HG03159 (cell line): ENCODE measurements around the gene ASB1.

Experiments
- ATAC-seq: cut with Tn5 transposase; IDR thresholded peaks from one replicate; pipeline ENCODE4 v1.9.1; 2021; ENCODE audit warnings: mild to moderate bottlenecking, moderate library complexity; ENCODE audit not compliant: unreplicated experiment

Gene ASB1, protein sequence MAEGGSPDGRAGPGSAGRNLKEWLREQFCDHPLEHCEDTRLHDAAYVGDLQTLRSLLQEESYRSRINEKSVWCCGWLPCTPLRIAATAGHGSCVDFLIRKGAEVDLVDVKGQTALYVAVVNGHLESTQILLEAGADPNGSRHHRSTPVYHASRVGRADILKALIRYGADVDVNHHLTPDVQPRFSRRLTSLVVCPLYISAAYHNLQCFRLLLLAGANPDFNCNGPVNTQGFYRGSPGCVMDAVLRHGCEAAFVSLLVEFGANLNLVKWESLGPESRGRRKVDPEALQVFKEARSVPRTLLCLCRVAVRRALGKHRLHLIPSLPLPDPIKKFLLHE

DNA sequence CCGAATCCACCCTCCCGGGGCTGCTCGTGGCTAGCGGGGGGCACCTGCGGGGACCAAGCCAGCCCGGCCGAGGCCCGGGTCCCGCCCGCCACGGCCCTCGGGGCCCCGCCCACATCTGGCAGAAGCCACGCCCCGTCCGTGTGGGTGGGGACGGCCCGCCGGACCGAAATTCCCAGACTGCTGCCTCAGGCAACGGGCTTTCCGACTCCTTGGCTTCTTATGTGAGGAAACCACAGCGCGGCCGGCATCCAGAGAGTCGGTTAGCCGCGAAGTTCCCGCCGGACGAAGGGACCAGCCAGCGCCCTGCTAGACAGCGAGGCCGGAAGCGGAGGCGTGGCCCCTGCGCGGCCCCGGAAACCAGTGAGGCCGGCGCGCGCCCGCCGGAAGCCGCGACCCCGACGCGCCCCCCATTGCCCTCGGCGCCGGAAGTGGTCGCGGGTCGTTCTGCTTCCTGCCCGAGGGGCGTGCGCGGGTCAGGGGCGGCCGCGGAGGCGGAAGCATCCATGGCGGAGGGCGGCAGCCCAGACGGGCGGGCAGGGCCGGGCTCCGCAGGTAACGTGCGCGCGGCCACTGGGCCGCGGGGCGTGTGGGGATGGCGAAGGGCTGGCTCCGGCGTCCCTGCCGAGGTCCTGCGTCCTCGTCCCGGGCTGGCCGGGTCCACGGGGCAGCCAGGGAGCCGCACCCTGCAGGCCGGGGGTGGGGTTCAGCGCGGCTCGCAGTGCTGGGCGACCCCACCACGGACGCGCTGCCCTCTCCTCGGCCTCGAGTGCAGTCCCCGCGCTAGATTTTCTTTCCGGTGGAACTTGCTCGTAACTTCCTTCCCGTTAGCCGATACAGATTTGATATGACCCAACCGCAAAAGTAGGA, at the start of gene ASB1:
Gene ASB1, plus strand, starts transcription at position 360 of the 867 bp plus-strand sequence. Its CDS starts 144 bp downstream, at position 504.
- ATAC-seq: peak; percentile 85

GRCh38 chr2:238378230-238379095, 48.3 kb upstream of the ASB1 start:
- no peak for ATAC-seq

- no peak for ATAC-seq
Observed at GRCh38 chr2:238379096-238379810, 47.5 kb upstream of the ASB1 start.

DNA sequence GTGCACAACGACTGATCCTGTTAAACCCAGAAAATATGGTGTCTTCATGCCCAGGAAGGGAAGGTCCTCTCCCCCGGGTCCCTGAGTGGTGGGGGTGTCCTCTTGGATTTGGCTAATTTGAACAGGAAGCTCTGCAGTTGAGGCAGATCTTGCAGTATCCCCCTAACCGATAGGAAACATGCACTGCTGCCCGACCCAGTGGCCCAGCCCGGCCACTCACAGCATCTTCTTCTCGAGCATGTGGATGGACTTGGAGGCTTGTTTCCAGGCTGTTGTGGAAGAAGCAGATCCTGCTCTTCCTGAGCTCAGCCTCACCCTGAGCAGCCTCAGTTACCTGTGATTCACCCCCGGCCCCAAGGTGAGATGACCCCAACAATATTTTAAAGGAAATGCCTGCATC, 46.4 kb upstream of the ASB1 start:
- no peak for ATAC-seq

DNA sequence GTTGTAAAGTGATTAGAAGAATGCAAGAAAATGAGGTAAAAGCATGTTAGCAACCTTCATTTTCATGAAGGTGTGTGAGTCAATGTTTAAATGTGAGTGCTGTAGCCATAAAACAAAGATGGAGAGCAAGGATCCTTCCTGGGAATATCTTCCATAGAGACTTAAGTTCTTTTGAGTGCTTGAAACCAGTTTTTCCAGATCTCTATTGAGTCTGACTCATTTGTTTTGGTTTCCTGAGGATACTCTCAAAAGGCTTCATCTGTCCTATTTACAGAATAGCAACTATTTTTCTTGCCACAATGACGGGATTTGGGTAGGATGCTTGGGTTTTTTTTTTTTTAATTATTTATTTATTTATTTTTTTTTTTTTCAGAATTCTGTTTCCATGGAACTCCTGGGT, 45.9 kb upstream of the ASB1 start:
- no peak for ATAC-seq

DNA sequence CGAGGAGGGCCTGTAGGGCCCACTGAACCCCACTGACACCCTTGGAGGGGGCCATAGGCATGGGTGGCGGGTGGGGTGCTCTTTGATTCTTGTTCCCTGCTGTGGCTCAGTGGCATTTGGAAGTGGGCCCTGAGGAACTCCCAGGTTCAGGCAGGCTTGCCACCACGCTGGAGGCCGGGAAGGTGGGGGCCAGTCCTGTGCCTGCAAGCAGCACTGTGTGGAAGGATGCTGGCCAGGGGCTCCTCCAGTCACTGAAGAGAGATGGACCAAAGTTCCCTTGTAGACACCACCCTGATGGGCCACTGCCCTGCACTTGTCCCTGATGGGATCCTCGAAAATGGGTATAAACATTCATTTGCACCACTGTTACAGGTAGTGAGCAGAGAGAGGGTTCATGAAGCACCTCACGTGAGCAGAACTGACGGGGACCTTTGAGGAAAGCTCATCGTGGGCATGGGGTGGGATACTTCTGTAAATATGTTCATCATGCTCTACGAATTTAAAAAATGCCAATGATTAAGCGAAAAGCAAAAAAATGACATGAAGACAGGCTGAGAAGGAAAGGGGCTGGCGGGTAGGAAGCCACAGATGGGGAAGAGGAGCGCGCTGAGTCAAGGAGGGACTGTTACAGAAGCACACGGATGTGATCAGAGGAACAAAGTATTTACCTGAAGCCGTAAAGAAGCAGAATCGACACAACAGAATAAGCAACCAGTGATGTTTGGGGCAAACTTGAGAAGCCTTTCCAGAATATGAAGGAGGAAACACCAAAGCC, 45.2 kb upstream of the ASB1 start:
- ATAC-seq: no peak

DNA sequence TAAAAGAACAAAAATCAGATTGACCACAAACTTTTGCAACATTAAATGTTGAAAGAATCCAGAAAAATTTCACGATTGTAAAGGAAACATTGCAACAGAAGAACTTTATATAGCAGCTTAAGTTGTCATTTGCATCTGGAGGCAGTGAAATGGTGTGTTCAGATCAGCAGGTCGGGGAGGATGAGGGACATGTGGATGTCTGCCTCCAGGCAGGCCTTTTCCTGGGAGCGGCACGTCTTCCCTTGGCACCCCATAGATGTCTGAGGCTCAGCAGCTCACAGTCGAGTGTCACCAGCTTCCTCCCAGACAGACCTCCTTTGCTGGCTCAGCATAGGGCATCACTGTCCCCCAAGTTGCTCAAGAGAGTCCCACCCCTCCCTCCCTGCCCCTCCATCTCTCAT, 44.3 kb upstream of the ASB1 start:
- no peak for ATAC-seq

DNA sequence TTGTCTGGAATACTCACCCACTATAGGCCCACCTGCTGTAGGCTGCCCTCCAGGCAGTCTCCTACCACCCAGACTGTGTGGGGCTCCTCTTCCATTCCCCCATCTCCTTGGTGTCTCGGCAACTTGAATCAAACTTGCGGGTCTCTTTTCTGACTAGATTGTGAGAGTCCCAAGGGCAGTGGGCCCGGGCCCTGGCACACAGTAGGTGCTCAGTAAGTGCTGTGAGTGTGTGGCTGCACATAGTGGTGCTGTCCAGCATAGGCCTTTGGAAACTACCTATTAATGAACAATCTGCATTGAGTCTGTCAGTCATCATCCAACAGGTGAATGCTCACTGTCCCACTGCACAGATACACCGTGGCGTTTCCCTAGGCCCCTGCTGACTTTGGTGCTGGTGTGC, 43.6 kb upstream of the ASB1 start:
- no peak for ATAC-seq

DNA sequence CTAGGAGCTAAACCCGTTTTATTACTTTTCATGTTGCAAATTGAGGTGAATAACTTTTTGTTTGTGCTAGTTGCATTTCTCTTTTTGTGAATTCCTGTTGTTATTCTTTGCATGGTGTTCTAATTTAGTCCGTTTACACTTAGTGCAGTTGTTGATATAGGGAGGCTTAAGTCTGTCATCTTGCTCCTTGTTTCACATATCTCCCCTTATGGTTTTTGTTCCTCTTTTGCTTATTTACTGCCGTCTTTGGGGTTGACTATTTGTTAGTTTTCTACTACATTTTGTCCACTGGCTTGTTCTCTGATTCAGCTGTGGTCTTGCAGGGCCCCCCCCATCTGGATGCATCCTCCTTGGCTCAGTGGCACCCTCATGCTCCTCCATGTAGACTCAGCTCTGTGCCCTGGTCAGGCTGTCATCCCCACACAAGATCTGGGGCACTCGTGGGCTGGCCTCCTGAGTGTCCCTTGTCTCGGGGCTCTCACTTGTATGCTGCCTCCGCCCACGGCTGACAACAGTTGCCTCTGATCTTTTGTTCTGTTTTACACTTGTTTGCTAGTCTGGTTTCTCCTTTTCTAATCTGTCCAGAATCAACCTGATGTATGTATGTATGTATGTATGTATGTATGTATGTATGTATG, 42.9 kb upstream of the ASB1 start:
- ATAC-seq: no peak

DNA sequence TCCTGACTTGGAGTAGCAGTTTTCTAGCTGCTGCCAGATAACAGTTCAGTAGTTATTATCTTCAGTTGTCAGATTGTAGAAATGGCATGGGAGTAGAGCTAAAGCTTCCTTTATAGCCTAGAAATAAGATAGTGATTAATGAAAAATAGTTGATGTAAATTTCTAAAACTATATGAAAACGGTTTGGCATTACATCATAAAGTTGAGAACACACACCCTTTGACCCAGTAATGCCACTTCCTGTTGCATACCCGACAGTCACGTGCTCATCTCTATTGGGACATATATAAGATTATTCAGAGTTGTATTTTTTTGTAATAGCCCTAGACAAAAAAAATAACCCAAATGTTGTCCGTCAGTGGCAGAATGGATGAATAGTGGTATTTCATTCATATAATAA, 39.4 kb upstream of the ASB1 start:
- no peak for ATAC-seq

DNA sequence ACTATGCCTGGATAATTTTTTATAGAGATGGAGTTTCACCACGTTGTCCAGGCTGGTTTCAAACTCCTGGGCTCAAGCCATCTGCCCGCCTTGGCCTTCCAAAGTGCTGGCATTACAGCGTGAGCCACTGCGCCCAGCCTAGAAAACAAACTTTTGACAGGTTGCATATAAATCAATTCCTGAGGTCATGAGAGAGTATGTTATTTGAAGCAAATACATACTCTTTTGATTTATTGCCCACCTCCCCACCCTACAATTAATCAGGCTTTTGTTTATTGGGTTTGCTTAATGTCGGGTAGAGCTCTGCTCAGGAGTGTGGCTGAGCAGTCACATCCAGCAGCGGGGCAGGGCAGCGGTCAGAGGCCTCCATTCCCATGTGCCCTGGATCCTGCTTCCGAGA, 37.9 kb upstream of the ASB1 start:
- no peak for ATAC-seq

- no peak for ATAC-seq
Observed at GRCh38 chr2:238389988-238390589, 36.6 kb upstream of the ASB1 start.

GRCh38 chr2:238391042-238391689, 35.6 kb upstream of the ASB1 start:
- no peak for ATAC-seq

DNA sequence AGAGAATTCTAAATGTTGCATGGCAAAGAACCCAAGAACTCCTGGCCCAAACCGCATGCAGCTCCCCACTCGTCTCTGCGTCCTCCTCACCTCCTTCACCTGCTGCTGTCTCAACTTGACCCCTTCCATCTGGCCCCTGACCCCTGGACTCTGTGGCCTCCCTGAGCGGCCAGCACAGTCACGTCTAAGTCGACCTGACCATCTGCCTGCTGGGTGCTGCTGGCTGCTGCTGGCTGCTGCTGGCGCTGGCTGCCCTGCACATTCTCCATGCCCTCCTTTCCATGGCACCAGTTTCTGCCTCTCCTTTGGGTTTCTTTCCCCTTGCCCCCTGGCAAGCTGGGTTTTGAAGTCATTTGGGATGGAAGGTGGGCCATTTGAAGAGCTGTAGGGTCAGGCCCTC, 30.1 kb upstream of the ASB1 start:
- ATAC-seq: no peak

DNA sequence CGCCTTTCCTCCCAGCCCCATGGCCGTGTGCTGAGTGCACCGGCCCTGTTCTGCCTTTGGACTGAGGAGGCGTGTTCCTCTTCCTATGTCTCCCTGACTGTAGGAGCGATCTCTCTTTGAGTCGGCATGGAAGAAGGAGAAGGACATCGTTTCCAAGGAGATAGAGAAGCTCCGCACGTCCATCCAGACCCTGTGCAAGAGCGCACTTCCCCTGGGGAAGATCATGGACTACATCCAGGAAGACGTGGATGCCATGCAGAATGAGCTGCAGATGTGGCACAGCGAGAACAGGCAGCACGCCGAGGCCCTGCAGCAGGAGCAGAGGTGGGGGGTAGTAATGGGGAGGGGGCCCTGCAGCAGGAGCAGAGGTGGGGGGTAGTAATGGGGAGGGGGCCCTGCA, 29.4 kb upstream of the ASB1 start:
- no peak for ATAC-seq

DNA sequence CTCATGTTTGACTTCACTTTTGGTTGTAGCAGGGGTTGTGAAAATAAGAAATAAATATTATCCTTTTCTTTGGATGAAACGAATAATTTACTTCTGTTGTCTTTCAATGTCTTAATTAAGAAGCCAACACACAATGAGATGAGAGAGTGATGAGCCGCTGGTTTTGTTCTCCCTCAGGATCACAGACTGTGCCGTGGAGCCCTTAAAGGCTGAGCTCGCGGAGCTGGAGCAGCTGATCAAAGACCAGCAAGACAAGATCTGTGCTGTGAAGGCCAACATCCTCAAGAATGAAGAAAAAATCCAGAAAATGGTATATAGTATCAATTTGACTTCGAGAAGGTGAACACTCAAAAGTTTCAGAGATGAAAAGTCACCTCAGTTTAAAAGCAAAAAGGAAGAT, 28.1 kb upstream of the ASB1 start:
- ATAC-seq: no peak

- ATAC-seq: no peak
Observed at GRCh38 chr2:238399094-238399493, 27.6 kb upstream of the ASB1 start.

DNA sequence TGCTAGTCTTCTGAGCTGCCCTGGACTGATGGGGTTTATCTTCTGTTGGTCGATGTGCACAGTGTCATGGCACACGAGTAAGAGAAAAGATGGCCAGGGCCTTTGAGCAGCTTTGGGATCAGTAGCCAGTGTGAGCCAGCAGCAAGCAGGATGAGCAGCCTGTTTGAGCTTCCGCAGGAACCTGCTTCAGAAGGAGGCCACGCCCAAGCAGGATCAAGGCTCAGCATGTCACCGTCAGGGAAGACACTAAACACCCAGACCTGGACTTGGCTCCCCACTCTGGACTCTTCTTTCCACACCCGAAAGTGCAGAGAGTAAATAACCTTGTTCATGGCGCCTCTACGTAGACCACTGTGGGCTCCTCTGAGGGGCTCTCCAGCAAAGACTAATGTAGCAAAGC, 25.2 kb upstream of the ASB1 start:
- no peak for ATAC-seq
